CD4-positive, CD25-positive, alpha-beta regulatory T cell (primary cell): Measurements from ENCODE around the gene NR2C1. TPM values are rescaled to one million over a fixed set of nuclear protein-coding genes. Genes with fewer than 3 reads are reported as not detected.
"Not testable (repeated sequence)": the region's sequence is repeated elsewhere in the genome, so short reads cannot be mapped to it uniquely, and the experiment has no call there.

Experiments
- ATAC-seq, 2 donors: fragments of 150-1000 bp; cut with Tn5 transposase; one replicate each; pipeline ENCODE4 v1.10.0; 2021; ENCODE audit warnings: low read depth in 2 of 2, moderate number of reproducible peaks in 2 of 2, moderate library complexity in 1 of 2
- DNase-seq, 3 donors: peaks; one replicate each; pipeline versions ENCODE4 v3.0.0 to v3.0.0-alpha.2; 2012 to 2022; ENCODE audit warnings: mixed read lengths in 1 of 3
- H3K27ac ChIP-seq: one replicate; pipeline ENCODE4 v1.7.0; 2013; ENCODE audit warnings: mild to moderate bottlenecking, low read length; ENCODE audit not compliant: insufficient read depth, poor library complexity, severe bottlenecking
- H3K27me3 ChIP-seq: one replicate; pipeline ENCODE4 v1.7.0; 2013; ENCODE audit warnings: low read length; ENCODE audit not compliant: control insufficient read depth, insufficient read depth
- H3K36me3 ChIP-seq: one replicate; pipeline ENCODE4 v1.7.0; 2013; ENCODE audit warnings: mild to moderate bottlenecking, low read length, moderate library complexity; ENCODE audit not compliant: control insufficient read depth, insufficient read depth
- H3K4me1 ChIP-seq: 2 replicates; pipeline ENCODE4 v1.7.0; 2013; ENCODE audit warnings: mild to moderate bottlenecking, low read length; ENCODE audit not compliant: insufficient read depth, control insufficient read depth, poor library complexity, severe bottlenecking
- H3K4me3 ChIP-seq: one replicate; pipeline ENCODE4 v1.7.0; 2013; ENCODE audit warnings: low read depth, mild to moderate bottlenecking, low read length, moderate library complexity
- H3K9me3 ChIP-seq, 2 experiments: 1 replicate in 1 of 2; 2 replicates in 1 of 2; pipeline ENCODE4 v1.7.0; 2013; ENCODE audit warnings: low read length in 2 of 2, mild to moderate bottlenecking in 1 of 2, moderate library complexity in 1 of 2; ENCODE audit not compliant: control insufficient read depth in 2 of 2
- H3K27ac Mint-ChIP-seq, 3 donors: one replicate each; pipeline ENCODE4 v1.8.0; 2020 to 2022; ENCODE audit warnings: mild to moderate bottlenecking in 3 of 3, mixed read lengths in 3 of 3, moderate library complexity in 2 of 3
- H3K27me3 Mint-ChIP-seq: one replicate; pipeline ENCODE4 v1.8.0; 2022; ENCODE audit warnings: mild to moderate bottlenecking, mixed read lengths
- H3K36me3 Mint-ChIP-seq: one replicate; pipeline ENCODE4 v1.8.0; 2020; ENCODE audit warnings: mixed read lengths
- H3K4me1 Mint-ChIP-seq, 4 donors: one replicate each; pipeline ENCODE4 v1.8.0; 2020 to 2022; ENCODE audit warnings: mixed read lengths in 4 of 4, mild to moderate bottlenecking in 1 of 4
- H3K4me3 Mint-ChIP-seq, 4 donors: one replicate each; pipeline ENCODE4 v1.8.0; 2020 to 2022; ENCODE audit warnings: mild to moderate bottlenecking in 4 of 4, mixed read lengths in 4 of 4, moderate library complexity in 3 of 4
- H3K9me3 Mint-ChIP-seq, 7 donors: one replicate each; pipeline ENCODE4 v1.8.0; 2020 to 2022; ENCODE audit warnings: mixed read lengths in 7 of 7, mild to moderate bottlenecking in 3 of 7, moderate library complexity in 2 of 7
- polyA plus RNA-seq, 4 donors: library from polyadenylated mRNA; unstranded; fragments of 300-500 nt; fragmentation: Illumina TruSeq; gene quantifications; one replicate each; pipeline ENCODE4 v1.2.3, GENCODE V29; 2021
- total RNA-seq: library from RNA; stranded (reverse); gene quantifications from one replicate; pipeline ENCODE4 v1.2.3, GENCODE V29; 2022

Gene NR2C1
- total and polyA plus RNA-seq, 5 donors from 2014 or later = 6.1 to 58.3 (median 9.7) TPM

DNA sequence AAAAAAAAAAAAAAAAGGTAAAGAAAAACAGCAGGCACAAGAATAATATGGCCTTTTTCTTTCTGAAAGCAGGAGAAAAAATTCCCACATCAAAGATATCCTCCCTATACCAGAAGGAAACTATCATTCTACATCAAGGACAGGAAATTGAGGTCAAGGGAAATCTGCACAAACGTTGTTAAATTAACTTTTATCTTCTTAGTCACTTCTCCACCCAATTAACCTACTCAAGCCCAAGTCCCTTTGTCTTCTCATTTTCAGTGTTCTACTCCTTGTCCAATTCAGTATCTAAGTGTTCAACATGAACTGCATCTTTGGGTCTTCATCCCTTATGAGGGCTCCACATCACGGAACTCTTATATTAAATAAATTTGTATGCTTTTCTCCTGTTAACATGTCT, 85.6 kb downstream of the NR2C1 start:
- ATAC-seq (peak; percentile 43 to 69), DNase-seq (peak in 2 of 3 donors; percentile 31 to 57)
- Mint-ChIP-seq H3K9me3 (no peaks in the 10 kb centered on the region), H3K27ac (peak overlapping the region; percentile 81 to 93 (median 84)), H3K27me3 (no peaks in the 10 kb centered on the region), H3K36me3 (peaks cover 36% of the 10 kb centered on the region), H3K4me3 (peak overlapping the region; percentile 43 to 81 (median 68)), H3K4me1 (peaks cover 36 to 69% (median 47%) of the 10 kb centered on the region in 4 donors)
- peaks cover 18% of the 10 kb centered on the region for H3K36me3 ChIP-seq
- no peaks in the 10 kb centered on the region for H3K9me3 ChIP-seq
- no peaks in the 10 kb centered on the region for H3K27me3 ChIP-seq
- peak overlapping the region; percentile 39 for H3K27ac ChIP-seq
- peak overlapping the region; percentile 51 for H3K4me3 ChIP-seq
- H3K4me1 ChIP-seq = peaks cover 17% of the 10 kb centered on the region

DNA sequence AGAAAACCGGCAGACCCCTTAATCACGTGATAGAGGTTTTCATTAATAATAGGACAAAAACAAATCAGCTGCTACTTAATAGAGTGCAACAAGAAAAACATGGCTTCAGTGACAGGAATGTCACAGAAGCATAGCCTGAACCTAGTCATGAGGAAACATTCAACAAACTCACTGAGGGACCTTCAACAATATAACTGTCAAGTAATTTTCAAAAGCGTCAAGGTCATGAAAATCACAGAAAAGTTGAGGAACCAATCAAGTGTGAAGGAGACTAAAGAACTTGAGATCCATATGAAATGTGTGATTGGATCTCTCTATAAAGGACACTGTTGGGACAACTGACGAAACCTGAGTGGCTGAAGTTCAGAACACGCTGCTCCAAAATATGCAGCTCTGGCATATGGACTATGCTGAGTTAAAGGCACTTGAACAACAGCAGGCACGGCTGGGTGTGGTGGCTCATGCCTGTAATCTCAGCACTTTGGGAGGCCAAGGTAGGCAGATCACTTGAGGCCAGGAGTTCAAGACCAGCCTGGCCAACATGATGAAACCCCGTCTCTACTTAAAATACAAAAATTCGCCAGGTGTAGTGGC, 86.2 kb downstream of the NR2C1 start:
- Mint-ChIP-seq H3K27me3 (no peaks in the 10 kb centered on the region), H3K27ac (peak overlapping the region; percentile 71 to 93 (median 81)), H3K9me3 (no peaks in the 10 kb centered on the region), H3K4me1 (peaks cover 40 to 70% (median 49%) of the 10 kb centered on the region in 4 donors), H3K4me3 (peak overlapping the region in 3 of 4 donors; percentile 43 to 73 (median 71)), H3K36me3 (peaks cover 30% of the 10 kb centered on the region)
- Histone ChIP-seq H3K4me3 (no peak overlapping the region), H3K27ac (peak overlapping the region; percentile 39), H3K4me1 (peaks cover 17% of the 10 kb centered on the region), H3K36me3 (peaks cover 12% of the 10 kb centered on the region), H3K9me3 (no peaks in the 10 kb centered on the region), H3K27me3 (no peaks in the 10 kb centered on the region)
- ATAC-seq (no peak), DNase-seq (no peak)

DNA sequence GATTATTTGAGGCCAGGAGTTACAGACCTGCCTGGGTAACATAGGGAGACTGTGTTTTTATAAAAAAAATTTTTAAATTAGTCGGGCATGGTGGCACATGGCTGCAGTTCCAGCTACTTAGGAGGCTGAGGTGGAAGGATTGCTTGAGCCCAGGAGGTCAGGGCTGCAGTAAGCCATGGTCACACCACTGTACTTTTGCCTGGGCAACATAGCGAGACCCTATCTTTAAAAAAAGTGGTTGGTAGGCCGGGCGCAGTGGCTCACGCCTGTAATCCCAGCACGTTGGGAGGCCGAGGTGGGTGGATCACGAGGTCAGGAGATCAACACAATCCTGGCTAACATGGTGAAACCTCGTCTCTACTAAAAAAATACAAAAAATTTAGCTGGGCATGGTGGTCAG, 88.3 kb downstream of the NR2C1 start:
- ATAC-seq, H3K4me3 ChIP-seq, H3K36me3 ChIP-seq, DNase-seq, H3K27ac Mint-ChIP-seq, H3K4me3 Mint-ChIP-seq, H3K27me3 Mint-ChIP-seq, H3K27ac ChIP-seq, H3K9me3 Mint-ChIP-seq, H3K27me3 ChIP-seq, H3K9me3 ChIP-seq: not testable (repeated sequence)
- peaks cover 17% of the 10 kb centered on the region for H3K4me1 ChIP-seq
- Mint-ChIP-seq H3K36me3 (peaks cover 28% of the 10 kb centered on the region), H3K4me1 (peaks cover 52 to 77% (median 55%) of the 10 kb centered on the region in 4 donors)

DNA sequence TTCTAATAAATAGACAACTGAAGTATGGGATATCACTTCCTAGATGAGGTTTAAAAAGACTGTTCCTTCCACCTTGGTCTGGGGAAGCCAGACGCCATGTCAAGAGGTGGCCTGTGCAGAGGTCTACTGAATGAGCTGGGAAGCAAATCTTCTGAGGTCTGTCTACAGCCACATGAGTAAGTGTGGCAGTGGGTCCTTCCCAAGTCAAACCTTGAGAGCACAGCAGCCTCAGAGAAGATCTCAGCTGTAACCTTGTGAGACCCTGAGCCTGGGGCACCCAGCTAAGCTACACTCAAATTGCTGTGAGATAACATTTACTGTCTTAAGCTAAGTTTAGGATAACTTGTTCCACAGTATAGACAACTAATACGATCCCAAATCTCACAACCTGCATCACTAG, 90.1 kb downstream of the NR2C1 start:
- H3K4me3 Mint-ChIP-seq = no peak overlapping the region
- ATAC-seq (no peak), DNase-seq (no peak)
- H3K9me3 ChIP-seq = no peaks in the 10 kb centered on the region
- H3K27me3 ChIP-seq = no peaks in the 10 kb centered on the region
- no peak overlapping the region for H3K4me3 ChIP-seq
- H3K27me3 Mint-ChIP-seq = no peaks in the 10 kb centered on the region
- H3K4me1 Mint-ChIP-seq = peaks cover 42 to 64% (median 43%) of the 10 kb centered on the region in 4 donors
- no peak overlapping the region for H3K27ac ChIP-seq
- peaks cover 7% of the 10 kb centered on the region for H3K4me1 ChIP-seq
- H3K36me3 ChIP-seq = peaks cover 6% of the 10 kb centered on the region
- H3K27ac Mint-ChIP-seq = peak overlapping the region in 2 of 3 donors; percentile 33 to 85
- H3K9me3 Mint-ChIP-seq = no peaks in the 10 kb centered on the region
- H3K36me3 Mint-ChIP-seq = peaks cover 23% of the 10 kb centered on the region

DNA sequence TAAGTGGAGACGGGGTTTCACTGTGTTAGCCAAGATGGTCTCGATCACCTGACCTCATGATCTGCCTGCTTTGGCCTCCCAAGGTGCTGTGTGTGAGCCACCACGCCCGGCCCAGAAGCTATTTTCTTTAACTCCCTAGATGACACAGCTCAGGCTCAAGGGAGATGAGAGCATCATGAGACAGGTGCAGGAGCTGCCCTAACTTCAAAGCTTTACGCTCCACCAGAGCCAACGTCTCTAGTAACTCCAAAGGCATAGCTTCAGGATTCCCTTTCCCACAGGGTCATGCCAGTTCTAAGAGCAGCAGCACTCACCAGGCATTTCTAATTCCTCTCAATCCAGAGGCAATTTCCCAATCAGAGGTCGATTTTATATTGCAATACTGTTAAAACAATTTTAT, 91.0 kb downstream of the NR2C1 start:
- no peaks in the 10 kb centered on the region for H3K9me3 ChIP-seq
- no peak overlapping the region for H3K27ac ChIP-seq
- H3K4me3 ChIP-seq = no peak overlapping the region
- H3K27me3 Mint-ChIP-seq = no peaks in the 10 kb centered on the region
- peaks cover 37 to 64% (median 42%) of the 10 kb centered on the region in 4 donors for H3K4me1 Mint-ChIP-seq
- H3K4me3 Mint-ChIP-seq = no peak overlapping the region
- peaks cover 6% of the 10 kb centered on the region for H3K36me3 ChIP-seq
- ATAC-seq (no peak), DNase-seq (no peak)
- H3K9me3 Mint-ChIP-seq = no peaks in the 10 kb centered on the region
- H3K27me3 ChIP-seq = no peaks in the 10 kb centered on the region
- H3K27ac Mint-ChIP-seq = peak overlapping the region in 2 of 3 donors; percentile 33 to 36
- peaks cover 28% of the 10 kb centered on the region for H3K36me3 Mint-ChIP-seq
- H3K4me1 ChIP-seq = peaks cover 3% of the 10 kb centered on the region

DNA sequence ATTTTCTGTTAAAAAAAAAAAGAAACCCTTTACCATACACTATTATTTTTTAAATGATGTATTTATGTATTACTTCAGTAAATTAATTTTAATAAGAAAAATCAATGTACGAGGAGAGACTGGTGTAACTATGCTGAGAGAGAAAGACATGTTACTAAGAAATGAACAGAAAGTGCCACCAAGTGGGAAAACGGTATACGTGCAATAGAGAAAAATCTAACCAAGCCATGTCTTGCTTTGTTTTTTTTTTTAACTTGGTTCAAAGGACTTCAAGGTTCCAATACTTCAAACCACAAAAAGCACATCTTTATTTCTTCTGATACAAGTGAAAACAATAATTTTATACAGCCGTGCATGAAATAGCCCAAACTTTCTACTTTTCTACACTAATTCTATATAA, 92.8 kb downstream of the NR2C1 start:
- no peak for ATAC-seq
- DNase-seq = peak in 1 of 3 donors; percentile 35
- H3K36me3 Mint-ChIP-seq = peaks cover 27% of the 10 kb centered on the region
- no peaks in the 10 kb centered on the region for H3K9me3 Mint-ChIP-seq
- no peaks in the 10 kb centered on the region for H3K27me3 ChIP-seq
- H3K4me3 Mint-ChIP-seq = no peak overlapping the region
- no peaks in the 10 kb centered on the region for H3K9me3 ChIP-seq
- H3K36me3 ChIP-seq = peaks cover 6% of the 10 kb centered on the region
- no peaks in the 10 kb centered on the region for H3K27me3 Mint-ChIP-seq
- H3K27ac ChIP-seq = no peak overlapping the region
- peaks cover 3% of the 10 kb centered on the region for H3K4me1 ChIP-seq
- peaks cover 31 to 63% (median 40%) of the 10 kb centered on the region in 4 donors for H3K4me1 Mint-ChIP-seq
- H3K4me3 ChIP-seq = no peak overlapping the region
- H3K27ac Mint-ChIP-seq = peak overlapping the region in 2 of 3 donors; percentile 33 to 82

DNA sequence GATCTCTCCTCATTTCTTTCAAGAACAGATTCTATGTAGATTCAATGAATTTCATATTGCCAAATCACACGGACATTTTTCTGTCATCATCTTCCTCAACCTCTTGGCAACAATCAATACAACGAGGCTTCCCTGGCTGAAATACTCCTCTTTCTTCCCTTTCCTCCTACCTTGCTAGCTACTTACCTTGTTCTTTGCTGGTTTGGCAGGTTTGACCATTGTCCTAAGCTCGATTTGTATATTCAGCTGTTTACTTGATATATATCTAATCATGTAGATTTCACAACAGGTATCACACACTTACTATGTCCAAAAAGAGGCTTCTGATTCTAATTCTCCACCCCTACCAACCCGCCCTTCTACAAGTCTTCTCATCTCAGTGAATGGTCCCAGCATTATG, 93.5 kb downstream of the NR2C1 start:
- Mint-ChIP-seq H3K27ac (peak overlapping the region in 1 of 3 donors; percentile 24), H3K27me3 (no peaks in the 10 kb centered on the region)

More for the DNA sequence above, 93.5 kb downstream of the NR2C1 start:
- Histone ChIP-seq H3K27me3 (no peaks in the 10 kb centered on the region), H3K9me3 (no peaks in the 10 kb centered on the region), H3K36me3 (peaks cover 6% of the 10 kb centered on the region), H3K4me1 (peaks cover 3% of the 10 kb centered on the region), H3K27ac (no peak overlapping the region), H3K4me3 (no peak overlapping the region)
- Mint-ChIP-seq H3K9me3 (no peaks in the 10 kb centered on the region), H3K4me1 (peaks cover 37 to 61% (median 42%) of the 10 kb centered on the region in 4 donors), H3K4me3 (no peak overlapping the region), H3K36me3 (peaks cover 30% of the 10 kb centered on the region)
- DNase-seq (no peak), ATAC-seq (no peak)
